GM21367 (cell line): Measurements from ENCODE around the gene MBNL1.
A peak's percentile ranks its signal among the peaks of the same experiment; 100 is the strongest.
"Not testable (repeated sequence)": the region's sequence is repeated elsewhere in the genome, so short reads cannot be mapped to it uniquely, and the experiment has no call there.

ENCODE experiments used
- ATAC-seq: cut with Tn5 transposase; IDR thresholded peaks from one replicate; pipeline ENCODE4 v1.9.1; 2021; ENCODE audit not compliant: unreplicated experiment

MBNL1 gene

DNA sequence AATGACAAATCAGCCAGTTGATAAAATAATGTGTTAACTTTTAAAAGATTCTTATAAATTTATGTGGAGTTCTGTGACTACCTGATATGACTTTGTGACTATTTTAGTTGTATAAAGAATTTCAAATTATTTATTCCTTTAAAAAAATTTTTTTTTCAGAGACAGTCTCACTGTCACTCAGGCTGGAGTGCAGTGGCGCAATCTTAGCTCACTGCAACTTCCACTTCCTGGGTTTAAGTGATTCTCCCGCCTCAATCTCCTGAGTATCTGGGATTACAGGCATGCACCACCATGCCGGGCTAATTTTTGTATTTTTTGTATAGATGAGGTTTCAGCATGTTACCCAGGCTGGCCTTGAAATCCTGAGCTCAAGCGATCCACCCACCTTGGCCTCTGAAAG lies 48.5 kb downstream of the MBNL1 start:
- no peak for ATAC-seq

DNA sequence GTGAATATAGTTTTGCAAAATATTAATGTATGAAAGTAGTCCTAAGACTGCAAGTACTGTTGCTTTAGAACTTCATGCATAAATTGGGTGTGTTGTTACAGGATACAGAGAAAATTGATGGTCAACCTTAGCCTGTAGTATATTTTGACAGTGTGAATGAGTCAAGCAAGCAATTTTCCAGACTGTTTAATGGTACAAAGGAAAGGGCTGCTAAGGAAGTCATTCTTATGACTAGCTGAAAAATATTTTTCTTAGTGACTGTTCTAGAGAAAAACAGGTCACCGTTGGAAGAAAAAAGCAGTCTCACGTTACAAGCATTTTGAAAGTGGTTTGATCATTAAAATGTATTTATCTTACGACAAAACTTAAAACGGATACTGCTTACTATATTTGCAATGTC lies 49.2 kb downstream of the MBNL1 start:
- no peak for ATAC-seq

DNA sequence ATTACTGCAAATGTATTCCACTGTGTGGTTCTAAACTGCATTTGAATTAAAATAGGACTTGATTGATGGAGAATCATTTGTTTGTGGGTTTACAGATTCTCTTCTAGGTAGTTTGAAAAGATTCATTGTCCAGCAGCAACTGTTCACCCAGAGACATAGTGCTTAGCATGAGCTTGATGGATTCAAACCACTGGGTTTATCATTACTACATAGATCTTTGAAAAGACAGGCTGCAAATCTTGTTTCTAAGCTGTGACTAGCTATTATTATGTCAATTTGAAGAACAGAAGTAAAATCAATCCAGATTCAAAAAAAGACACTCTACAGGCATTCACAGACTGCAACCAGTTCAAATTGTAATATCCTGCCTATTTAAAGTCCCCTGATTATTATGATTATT lies 49.8 kb downstream of the MBNL1 start:
- no peak for ATAC-seq

DNA sequence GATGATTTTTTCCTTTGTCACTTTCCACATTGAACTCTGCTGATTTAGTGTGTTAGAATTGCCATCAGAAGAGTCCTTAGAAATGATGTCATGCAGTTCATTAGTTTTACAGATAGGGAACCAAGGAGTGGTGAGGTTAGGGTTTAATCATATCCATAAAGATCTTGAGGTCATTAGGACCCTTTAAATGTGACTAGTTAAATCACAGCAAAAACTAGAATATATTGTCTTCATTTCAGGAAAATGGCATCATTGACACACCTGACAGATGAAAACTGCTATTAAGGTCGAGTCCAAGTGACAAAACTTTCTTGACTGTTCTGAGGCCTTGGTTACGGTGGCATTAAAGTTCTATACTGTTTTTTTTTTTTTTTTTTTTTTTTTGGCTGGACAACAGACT lies 50.5 kb downstream of the MBNL1 start:
- ATAC-seq: no peak

DNA sequence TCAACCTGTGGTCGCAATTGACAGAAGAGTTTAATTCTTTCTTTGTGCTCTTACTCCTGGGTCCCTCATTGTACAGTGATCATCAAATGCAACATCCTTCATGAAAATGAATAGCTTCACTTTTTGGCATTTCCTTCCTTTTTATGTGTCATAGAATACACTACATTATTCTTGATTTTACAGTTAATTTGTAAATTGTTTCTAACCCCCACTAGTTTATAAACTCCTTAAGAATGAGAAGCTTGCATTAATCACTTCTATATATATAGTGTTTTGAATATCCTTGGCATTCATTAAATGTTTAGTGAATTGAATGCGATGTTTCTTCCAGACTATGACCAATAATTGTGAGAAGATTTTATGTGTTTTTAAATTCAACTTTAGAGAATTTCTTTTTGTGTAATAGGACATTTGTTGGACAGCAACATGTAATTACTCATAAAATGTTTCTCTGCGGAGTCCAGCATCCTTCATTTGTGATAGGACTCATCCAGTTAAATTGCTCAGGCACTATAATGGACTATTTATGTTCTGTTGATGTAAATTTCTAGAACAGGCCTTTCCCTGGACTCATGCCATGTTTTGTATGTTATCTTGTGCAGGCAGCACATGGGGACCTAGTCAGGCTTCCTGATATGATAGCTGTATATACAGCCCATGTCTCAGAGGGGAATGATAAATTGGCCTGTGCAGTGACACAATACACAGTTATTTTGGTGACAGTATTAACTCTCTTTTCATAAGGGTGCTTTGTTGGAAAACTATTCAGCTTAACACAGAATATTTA lies 51.3 kb downstream of the MBNL1 start:
- no peak for ATAC-seq

DNA sequence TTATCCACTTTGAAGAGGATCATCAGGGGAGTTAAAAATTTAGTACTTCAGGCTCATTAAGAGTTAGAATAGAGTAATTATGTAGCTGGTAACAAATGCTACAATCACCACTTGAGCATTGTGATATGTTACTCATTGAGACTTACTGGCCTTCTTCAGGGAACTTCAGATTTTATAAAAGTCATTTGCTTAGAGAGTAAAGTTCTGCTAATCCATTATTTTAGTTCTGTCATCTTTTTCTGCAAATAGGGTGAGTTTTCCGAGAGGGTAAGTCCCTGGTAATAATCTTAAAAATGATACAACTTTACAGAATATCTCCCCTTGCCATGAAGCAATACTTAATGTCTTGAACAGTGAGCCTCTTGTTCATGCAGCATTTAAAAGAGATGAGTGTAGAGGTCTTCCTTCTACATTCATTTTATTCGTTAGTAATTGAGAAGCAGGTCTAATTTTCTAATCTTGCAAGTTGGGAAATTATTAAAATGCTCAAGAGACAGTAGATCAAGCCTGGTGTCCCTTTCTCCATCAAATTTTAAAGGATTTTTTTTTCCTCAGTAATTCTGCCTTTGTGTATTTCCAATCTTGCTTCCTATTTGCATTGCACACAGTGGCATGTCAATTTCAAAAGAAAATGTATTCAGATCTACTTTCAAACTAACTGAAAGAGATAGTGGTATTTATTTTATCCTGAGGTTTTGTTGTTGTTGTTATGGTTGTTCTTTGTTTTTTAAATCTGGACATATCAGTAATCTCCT lies 52.6 kb downstream of the MBNL1 start:
- ATAC-seq: no peak

DNA sequence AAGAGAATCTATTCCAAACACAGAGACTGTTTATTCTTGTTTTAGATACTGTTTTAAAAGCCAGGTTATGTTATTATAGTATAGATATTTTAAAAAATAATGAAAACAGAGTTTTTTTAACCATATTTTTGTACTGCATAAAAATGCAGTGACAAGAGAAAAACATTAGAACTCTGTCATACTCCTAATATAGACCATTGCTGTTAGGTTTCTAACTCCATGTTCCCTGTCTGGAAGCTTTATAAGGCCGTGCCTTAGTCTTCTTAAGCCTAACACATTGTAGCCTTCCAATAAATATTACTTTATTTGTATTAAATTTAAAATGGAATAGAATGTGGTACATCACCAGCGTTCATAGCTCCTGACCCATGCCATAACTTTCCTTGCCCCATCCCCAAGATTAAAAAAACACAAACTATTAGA lies 53.2 kb downstream of the MBNL1 start:
- ATAC-seq: no peak

DNA sequence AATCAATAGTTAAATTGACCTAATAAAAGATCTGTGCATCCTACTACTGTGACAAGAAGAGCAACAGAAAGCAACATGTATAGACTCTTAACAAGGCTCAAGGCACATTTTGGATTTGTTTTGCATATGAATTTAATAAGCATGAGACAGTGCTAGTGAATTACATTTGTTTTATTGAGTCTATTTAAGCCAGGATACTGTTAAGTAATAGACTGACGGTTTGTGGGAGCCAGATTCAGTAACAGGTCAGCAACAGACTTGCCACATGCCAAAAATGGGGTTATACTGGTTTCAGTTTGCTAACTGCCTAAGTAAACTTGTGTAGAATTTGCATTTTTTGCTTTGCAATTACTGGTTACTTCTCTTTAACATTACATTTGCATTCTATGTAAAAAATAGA lies 54.0 kb downstream of the MBNL1 start:
- peak; percentile 51 for ATAC-seq

DNA sequence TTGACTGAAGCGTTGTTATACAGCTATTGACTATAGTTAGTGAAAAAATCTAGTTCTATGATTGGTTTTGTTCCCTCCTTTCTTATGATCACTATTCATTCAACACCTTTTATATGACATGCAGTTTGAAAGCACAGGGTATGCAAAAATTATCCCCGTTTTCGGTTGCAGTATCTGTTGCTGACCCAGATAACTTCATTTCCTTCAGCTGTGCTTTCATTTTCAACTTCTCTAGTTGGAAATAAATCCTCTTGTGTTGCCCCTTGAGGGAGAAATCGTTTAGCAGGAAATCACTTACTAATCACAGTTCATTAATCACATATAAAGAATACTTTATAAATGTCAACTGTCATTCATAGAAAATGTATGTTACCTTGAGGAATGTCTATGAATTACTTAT lies 55.1 kb downstream of the MBNL1 start:
- peak; percentile 78 for ATAC-seq

DNA sequence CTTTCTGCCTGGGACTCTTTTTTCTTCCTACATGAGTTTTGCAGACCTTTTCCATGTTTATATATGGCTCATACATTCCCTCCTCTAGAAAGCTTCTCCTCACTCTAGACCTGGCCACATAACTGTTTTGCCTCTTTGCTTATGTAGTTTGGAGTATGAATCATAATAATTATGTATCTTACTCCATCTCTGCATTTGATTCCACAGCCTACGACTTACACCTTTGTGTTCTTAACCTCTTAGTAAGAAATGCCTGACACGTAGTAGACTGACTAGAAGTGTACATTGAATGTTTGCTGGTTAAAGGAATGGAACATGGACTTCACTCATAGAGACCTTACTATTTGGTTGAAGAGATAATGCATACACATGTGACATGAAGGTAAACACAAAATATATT lies 56.4 kb downstream of the MBNL1 start:
- ATAC-seq: no peak

DNA sequence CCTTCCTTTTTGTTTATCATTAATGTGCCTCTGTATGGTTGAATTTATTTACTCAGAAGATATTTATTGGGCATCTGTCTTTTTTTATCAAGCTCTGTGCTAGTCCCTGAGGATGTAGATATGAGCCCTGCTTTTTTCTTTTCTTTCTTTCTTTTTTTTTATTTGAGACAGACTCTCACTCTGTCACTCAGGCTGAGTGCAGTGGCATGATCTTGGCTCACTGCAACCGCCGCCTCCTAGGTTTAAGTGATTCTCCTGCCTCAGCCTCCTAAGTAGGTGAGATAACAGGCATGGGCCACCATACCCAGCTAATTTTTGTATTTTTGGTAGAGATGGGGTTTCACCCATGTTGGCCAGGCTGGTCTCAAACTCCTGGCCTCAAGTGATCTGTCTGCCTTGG lies 58.5 kb downstream of the MBNL1 start:
- ATAC-seq: no peak

DNA sequence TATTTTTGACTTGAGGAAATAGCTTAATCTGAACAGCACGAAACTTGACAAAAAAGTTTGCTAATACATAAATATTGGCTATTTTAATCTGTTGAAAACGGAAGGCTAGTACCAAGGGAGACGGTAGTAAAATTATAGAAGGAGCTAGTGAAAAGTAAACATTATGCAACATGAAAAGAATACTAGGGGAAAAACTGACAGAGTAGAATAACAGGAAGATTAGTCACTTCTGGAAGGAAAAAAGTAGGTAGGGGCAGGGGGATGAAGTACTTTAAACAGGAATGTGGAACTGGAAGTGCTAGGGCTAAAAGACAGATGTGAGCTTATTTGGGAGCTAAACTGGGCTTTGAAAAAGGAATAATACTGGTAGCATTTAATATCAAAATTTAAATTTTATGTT lies 60.1 kb downstream of the MBNL1 start:
- no peak for ATAC-seq

DNA sequence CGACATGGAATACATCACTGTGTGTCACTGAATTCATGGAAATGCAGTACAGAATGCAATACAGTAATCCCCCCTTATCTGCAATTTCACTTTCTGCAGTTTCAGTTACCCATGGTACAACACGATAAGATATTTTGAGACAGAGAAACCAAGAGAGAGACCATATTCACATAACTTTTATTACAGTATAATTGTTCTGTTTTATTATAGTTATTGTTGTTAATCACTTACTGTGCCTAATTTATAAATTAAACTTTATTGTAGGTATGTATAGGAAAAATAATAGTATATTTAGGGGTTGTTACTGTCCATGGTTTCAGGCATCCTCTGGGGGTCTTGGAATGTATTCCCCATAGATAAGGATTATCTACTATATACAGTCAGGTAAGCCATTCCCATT lies 61.8 kb downstream of the MBNL1 start:
- no peak for ATAC-seq

DNA sequence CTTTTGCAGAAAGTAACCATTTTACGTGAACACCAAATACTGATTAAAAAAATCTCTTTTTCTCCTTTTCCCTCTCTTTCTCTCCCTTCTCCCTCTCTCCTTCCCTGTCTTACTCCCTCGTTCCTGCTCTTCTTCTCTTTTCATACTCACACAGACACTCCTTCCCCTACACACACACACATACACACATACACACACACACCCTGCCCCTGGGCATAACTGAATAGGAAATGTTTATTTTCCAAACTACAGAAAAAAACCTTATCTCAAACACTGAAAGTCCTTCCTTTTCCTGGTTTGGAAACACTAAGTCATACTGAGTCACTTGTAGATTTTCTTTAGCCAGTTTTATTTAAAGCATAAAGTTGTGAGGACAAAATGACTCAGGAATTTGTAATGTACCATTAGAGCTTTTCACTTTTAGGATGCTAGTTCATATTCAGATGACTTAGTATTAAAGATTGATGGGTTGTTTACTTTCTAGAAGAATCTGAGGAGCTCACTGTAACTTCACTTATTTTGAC lies 62.4 kb downstream of the MBNL1 start:
- no peak for ATAC-seq

DNA sequence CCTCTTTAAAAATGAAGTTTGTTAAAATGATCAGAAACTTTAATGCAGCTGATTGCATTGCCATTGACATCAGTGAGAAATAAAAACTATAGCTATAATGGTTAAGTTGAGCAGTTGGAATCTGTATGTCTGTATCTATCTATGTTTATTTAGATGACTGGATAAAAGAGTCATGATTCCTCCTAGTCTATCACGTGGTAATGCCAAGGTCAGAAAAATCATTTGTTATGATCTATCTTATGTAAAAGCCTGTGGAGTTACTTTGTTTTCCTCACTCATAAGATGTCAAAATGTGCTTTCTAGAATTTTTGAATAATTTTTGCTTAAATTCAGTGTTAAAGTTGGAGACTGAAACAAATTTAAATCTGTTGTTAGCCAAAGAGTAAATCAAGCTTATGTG lies 63.3 kb downstream of the MBNL1 start:
- no peak for ATAC-seq

DNA sequence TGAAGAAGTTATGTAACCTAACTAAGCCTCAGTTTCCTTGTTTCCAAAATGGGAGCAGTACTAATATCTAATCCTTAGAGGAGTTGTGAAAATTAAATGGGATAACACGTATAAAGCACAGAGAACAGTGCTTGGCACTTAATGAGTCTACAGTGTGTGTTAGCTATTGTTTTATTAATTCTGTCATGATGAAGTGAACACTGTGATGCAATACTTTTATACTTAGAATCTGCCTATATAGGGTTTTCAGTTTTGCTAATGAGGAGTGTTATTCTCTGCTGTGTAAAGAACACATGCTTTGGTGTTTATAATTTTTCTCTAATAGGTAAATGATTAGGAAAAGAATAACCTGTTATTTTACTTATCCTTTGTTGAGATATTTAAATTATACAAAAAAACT lies 65.2 kb downstream of the MBNL1 start:
- ATAC-seq: no peak

DNA sequence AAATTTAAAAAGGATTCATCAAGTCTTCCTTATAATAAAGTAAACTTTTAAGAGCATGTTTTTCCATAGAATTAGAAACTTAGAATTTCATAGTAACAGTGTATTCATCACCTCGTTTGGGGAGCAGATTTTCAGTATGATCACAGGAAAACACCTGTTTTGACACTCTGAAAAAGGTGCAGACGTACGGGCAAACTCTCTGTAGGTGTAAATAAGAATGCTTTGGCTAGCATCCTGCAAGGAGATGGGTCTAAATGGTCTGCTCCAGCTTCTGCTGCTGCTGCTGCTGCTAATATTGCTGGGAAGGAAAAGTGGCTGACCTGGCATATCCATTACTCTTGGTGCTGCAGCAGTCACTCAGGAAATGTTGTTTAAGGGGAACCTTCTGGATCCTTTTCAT lies 66.0 kb downstream of the MBNL1 start:
- no peak for ATAC-seq

DNA sequence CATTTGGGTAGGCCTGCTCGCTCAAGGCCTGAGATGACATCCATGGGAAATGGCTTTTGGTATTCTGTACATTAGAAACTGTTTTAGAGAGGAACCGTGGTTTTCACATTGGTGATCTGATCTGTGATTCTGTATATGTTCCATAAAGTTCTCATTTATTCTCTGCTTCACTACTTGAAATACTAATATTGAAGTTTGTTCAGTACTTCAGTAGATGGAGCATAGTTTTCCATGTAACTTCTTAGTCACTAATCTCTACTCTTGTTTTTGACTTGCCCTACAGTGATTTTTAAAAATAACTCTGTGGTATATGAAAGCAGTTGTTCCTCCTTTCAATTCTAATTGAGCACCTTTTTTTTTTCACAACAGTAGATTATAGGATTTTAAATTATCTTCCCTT lies 66.5 kb downstream of the MBNL1 start:
- no peak for ATAC-seq

DNA sequence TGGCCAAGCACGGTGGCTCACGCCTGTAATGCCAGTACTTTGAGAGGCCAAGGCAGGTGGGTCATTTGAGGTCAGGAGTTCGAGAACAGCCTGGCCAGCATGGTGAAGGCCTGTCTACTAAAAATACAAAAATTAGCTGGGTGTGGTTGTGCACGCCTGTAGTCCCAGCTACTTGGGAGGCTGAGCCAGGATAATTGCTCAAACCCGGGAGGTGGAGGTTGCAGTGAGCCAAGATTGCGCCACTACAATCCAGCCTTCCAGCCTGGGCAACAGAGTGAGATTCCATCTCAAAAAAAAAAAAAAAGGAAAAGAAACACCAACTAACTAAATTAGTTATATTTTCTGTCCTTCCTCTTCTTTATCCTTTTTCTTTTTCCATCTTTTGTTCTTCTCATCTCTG lies 68.6 kb downstream of the MBNL1 start:
- ATAC-seq: not testable (repeated sequence)

DNA sequence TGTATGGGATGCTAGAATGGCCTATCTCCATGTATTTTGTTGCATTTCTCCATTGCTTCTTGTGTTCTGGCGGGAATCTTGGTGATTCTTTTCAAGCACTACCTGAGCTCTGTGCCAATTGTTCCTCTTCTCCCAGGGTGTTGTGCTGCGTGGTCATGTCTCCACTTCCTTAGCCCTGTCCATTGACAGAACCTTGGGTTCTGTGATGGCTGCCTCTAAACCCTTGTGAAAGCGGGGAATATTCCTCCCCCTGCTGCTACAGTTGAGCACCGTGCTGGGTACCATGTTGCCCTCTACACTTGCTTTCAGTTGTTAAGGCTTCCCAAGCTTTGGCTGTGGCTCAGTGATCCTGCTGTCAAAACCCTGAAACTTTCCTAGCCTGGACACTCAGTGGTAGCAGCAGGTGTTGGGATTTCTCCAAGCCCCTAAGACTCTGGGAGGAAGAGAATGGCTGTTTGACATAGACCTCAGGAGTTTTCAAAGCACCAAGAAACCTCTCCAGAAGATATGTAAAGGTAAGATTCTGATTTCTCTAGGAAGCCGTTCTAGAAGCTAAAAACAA lies 69.5 kb downstream of the MBNL1 start:
- no peak for ATAC-seq

DNA sequence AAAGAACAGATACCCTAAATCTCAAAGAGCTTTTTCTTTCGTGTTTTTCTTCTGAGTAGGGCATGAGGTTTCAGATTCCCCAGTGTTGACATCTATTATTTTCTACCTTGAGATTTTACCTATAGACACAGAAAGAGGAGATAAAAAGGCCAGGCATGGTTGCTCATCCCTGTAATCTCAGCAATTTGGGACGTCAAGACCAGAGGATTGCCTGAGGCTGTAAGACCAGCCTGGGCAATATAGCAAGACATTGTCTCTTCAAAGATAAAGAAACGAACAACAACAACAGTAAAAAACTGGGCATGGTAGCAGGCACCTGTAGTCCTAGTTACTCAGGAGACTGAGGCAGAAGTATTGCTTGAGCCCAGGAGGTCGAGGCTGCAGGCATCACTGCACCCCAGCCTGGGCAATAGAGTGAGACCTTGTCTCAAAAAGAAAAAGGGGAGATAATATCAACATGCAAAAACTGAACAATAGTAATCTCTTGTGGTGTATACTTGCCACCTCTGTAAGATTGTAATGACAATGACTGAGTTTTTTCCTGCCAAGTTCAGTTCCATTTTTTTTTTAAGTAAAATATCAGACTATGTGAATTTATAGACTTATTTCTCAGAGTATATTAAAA lies 71.3 kb downstream of the MBNL1 start:
- no peak for ATAC-seq

DNA sequence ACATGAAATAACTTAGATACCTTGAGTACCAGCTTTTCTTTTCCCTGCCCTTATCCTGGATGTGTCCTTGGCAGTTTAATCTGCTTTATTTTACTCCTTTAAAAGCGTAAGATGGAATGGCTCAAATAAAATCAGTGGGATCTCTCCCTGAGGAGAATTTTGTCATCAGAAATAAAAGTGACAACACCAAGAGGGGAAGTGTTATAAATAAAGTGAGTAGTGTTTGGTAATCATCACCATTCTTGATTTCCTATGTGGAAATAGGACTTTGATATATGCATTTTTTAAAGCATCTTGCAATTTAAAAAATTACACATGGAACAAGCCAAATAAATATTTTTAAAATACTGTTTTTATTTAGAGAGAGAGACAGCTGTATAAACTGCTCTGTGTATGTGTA lies 76.5 kb downstream of the MBNL1 start:
- ATAC-seq: no peak
